ENCODE results near the gene TMBIM1. TPM values are rescaled to one million over a fixed set of nuclear protein-coding genes. Genes with fewer than 3 reads are reported as not detected.
A peak's percentile ranks its signal among the peaks of the same experiment; 100 is the strongest.

The TMBIM1 gene
- polyA plus RNA-seq, 1 experiment, result 206 TPM

DNA sequence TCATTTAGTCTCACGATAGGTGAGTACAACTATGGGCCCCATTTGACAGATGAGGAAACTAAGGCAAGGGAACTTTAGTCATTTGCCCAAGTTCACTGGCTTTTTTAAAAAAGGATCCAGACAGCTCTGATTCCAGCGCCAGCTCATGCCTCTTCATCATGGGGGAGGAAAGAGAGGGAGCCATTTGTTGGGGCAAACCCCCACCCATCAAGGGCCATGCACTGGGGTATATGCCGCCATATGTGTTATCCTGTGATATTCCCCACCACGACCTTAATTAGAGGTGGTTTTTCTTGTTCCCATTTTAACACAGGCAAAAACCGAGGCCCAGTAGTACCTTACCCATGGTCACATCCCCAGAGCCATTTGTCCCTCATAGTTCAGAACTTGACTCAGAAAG, 32.1 kb downstream of the TMBIM1 start:
- no peak for DNase-seq (ENCODE audit: low read depth)
- CTCF ChIA-PET, result interaction anchor here (0.8 kb wide), 1 partner anchor 10 kb away, joined by 4 read pairs; the partner anchor contains the start of gene PNKD
- Histone ChIP-seq H3K36me3 (ENCODE audit: control insufficient read depth, insufficient read depth, low read length) (peaks cover 15% of the 10 kb centered on the region), H3K27me3 (ENCODE audit: control insufficient read depth, insufficient read depth, low read length) (no peaks in the 10 kb centered on the region), H3K4me3 (ENCODE audit: low read depth, low read length) (no peak overlapping the region)
- TF ChIP-seq CTCF (IDR thresholded peaks at IDR 0.05; ENCODE audit: insufficient read depth, low read depth, low read length), result no peak
- POLR2A ChIA-PET, result no interaction called here

DNA sequence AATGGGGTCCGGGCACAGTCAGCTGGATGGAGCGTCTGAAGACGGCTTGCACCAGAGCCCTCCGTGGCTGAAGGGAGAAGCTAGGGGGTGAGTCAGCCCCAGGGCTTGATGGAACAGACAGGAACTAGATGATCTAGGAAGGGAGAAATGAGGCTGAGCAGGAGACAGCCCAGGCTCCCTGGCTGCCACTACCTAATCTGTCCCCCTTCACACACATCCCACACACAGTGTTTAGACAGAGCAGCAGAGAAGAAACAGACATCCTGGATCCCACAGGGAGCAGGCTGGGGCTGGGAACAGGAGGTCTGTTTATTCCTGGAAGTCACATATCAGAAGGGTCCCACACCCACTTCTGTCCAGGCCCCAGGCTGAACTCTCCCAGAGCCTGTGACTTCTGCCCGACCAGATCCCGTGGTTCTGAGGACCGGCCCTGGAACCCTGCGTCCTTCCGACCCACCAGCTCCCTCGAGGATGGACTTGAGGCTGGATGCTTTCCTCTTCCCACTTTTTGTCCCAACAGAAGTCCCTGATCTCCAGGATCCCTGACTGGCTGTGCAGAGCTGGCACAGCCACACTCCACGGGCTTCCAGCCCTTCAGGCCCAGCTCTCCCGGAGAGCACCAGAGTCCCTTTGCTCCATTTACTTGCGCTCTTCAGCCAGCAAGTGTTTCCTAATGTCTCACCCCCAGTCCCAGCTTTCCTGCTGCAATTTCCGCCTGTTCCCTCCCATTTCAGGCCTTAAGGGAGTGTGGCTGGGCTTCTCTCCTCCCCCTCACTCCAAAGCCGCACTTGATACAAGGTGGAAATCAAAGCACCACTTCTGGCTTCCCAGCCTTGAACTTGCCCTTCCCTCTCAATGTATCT, 33.0 kb downstream of the TMBIM1 start:
- H3K4me3 ChIP-seq (ENCODE audit: low read depth, low read length), result no peak overlapping the region
- no peak for TF ChIP-seq CTCF (IDR thresholded peaks at IDR 0.05; ENCODE audit: insufficient read depth, low read depth, low read length)
- H3K36me3 ChIP-seq (ENCODE audit: control insufficient read depth, insufficient read depth, low read length), result peaks cover 11% of the 10 kb centered on the region
- POLR2A ChIA-PET, result interaction anchor here (0.5 kb wide), 1 partner anchor 11 kb away, joined by 3 read pairs; the partner anchor contains the start of gene PNKD
- DNase-seq (ENCODE audit: low read depth), result no peak
- CTCF ChIA-PET, result interaction anchor here (0.5 to 1.9 kb wide), 9 partner anchors 9 to 552 kb away, joined by 3 to 8 read pairs (median 3); partner anchors contain the start of genes CATIP and PNKD
- no peaks in the 10 kb centered on the region for H3K27me3 ChIP-seq (ENCODE audit: control insufficient read depth, insufficient read depth, low read length)

GRCh38 chr2:218257390-218257981, 34.8 kb downstream of the TMBIM1 start:
- POLR2A ChIA-PET, result no interaction called here
- DNase-seq (ENCODE audit: low read depth), result no peak
- no peak overlapping the region for H3K4me3 ChIP-seq (ENCODE audit: low read depth, low read length)
- CTCF ChIA-PET, result interaction anchor here (0.6 to 1.6 kb wide), 10 partner anchors 9 to 75 kb away, joined by 3 to 12 read pairs (median 4); no protein-coding TSS in a partner anchor
- H3K36me3 ChIP-seq (ENCODE audit: control insufficient read depth, insufficient read depth, low read length), result peaks cover 12% of the 10 kb centered on the region
- peak; percentile 67 for TF ChIP-seq CTCF (IDR thresholded peaks at IDR 0.05; ENCODE audit: insufficient read depth, low read depth, low read length)
- H3K27me3 ChIP-seq (ENCODE audit: control insufficient read depth, insufficient read depth, low read length), result no peaks in the 10 kb centered on the region

DNA sequence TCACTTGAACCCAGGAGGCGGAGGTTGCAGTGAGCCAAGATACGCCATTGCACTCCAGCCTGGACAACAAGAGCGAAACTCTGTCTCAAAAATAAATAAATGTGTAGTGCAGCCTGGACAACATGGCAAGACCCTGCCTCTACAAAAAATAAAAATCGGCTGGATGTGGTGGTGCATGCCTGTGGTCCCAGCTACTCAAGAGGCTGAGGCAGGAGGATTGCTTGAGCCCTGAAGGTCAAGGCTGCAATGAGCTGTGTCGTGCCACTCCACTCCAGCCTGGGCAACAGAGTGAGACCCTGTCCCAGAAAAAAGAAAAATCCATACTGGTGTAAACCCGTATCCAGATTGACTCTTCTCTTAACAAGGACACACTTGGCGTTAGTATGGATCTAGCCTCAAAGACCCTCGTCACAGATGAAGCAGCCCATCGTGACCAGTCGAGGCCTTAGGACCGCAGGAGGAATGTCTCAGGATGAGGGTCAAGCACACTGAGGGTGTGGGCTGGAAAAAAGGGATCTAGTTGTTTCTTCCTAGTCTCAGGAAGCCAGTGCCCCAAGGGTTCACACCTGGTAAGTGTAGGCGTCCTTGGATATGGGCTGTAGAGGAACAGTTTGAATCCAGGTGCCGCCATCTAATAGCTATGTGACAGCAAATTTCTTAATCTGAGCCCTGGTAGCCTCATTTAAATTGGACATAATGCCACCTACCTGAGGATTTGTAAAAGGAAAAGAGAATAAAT, 35.5 kb downstream of the TMBIM1 start:
- no peaks in the 10 kb centered on the region for H3K27me3 ChIP-seq (ENCODE audit: control insufficient read depth, insufficient read depth, low read length)
- no peak overlapping the region for H3K4me3 ChIP-seq (ENCODE audit: low read depth, low read length)
- POLR2A ChIA-PET, result no interaction called here
- CTCF ChIA-PET, result interaction anchor here (0.6 to 1.8 kb wide), 12 partner anchors 8 to 74 kb away, joined by 3 to 12 read pairs (median 4); partner anchors contain the start of genes AAMP and PNKD
- no peak for DNase-seq (ENCODE audit: low read depth)
- TF ChIP-seq CTCF (IDR thresholded peaks at IDR 0.05; ENCODE audit: insufficient read depth, low read depth, low read length), result no peak
- peaks cover 16% of the 10 kb centered on the region for H3K36me3 ChIP-seq (ENCODE audit: control insufficient read depth, insufficient read depth, low read length)
